IMR-90 (cell line): ENCODE results near the gene POMZP3. TPM values are rescaled to one million over a fixed set of nuclear protein-coding genes. Genes with fewer than 3 reads are reported as not detected.
"Not testable (repeated sequence)": the region's sequence is repeated elsewhere in the genome, so short reads cannot be mapped to it uniquely, and the experiment has no call there.

Experiments used
- ATAC-seq: fragments of 200-7000 bp; cut with Tn5 transposase; 2 replicates; pipeline ENCODE4 v1.9.1; 2020; ENCODE audit warnings: low read depth, mild to moderate bottlenecking, moderate library complexity
- BruUV-seq: library from RNA; stranded (reverse); fragments of 400-500 nt; replicated peaks from 2 replicates; lab custom pipeline; 2021; lab: Mats Ljungman, UMichigan
- CTCF ChIA-PET: fragments of 300-600 bp; formaldehyde crosslinking; extraction: SDS; loops from one replicate; lab custom pipeline; 2021; ENCODE audit warnings: antibody characterized with exemption; lab: Yijun Ruan, JAX
- POLR2A ChIA-PET: fragments of 300-600 bp; sonication (Branson Sonifier 250); formaldehyde crosslinking; loops from one replicate; lab custom pipeline; 2022; ENCODE audit warnings: antibody characterized with exemption; ENCODE audit not compliant: unreplicated experiment; lab: Charles Lee
- DNase-seq: peaks from one replicate; pipeline ENCODE4 v3.0.0; 2013
- H2AFZ ChIP-seq: replicated peaks from 2 replicates; pipeline ENCODE3; 2013; ENCODE audit warnings: low read length, mild to moderate bottlenecking; ENCODE audit not compliant: poor library complexity
- H2AK5ac ChIP-seq: 2 replicates; pipeline ENCODE4 v1.6.1; 2013; ENCODE audit warnings: low read depth, low read length, inconsistent platforms
- H2AK9ac ChIP-seq: replicated peaks from 2 replicates; pipeline ENCODE3; 2013; ENCODE audit warnings: mild to moderate bottlenecking, low read depth, low read length, moderate library complexity; ENCODE audit not compliant: poor library complexity
- H2BK120ac ChIP-seq: 2 replicates; pipeline ENCODE4 v1.6.1; 2013; ENCODE audit warnings: low read depth, low read length, inconsistent platforms
- H2BK15ac ChIP-seq: 3 replicates; pipeline ENCODE4 v1.6.1; 2013; ENCODE audit warnings: low read depth, low read length, inconsistent platforms
- H2BK20ac ChIP-seq: 2 replicates; pipeline ENCODE4 v1.6.1; 2013; ENCODE audit warnings: low read depth, mild to moderate bottlenecking, inconsistent platforms, low read length, moderate library complexity
- H2BK5ac ChIP-seq: 2 replicates; pipeline ENCODE4 v1.6.1; 2013; ENCODE audit warnings: mild to moderate bottlenecking, low read depth, low read length, inconsistent platforms; ENCODE audit not compliant: poor library complexity, severe bottlenecking
- H3K14ac ChIP-seq: replicated peaks from 2 replicates; pipeline ENCODE4 v1.6.1; 2013; ENCODE audit warnings: low read depth, low read length, inconsistent platforms
- H3K18ac ChIP-seq: 2 replicates; pipeline ENCODE4 v1.6.1; 2013; ENCODE audit warnings: low read depth, low read length, control low read depth
- H3K23ac ChIP-seq: 2 replicates; pipeline ENCODE4 v1.6.1; 2013; ENCODE audit warnings: low read depth, low read length, inconsistent platforms
- H3K27ac ChIP-seq: 2 replicates; pipeline ENCODE4 v1.5.1; 2013; ENCODE audit warnings: mild to moderate bottlenecking, control low read depth, low read length; ENCODE audit not compliant: insufficient read depth
- H3K27me3 ChIP-seq: 2 replicates; pipeline ENCODE4 v1.6.1; 2013; ENCODE audit warnings: low read length; ENCODE audit not compliant: control insufficient read depth, insufficient read depth
- H3K36me3 ChIP-seq: 2 replicates; pipeline ENCODE4 v1.6.1; 2013; ENCODE audit warnings: low read length, mixed read lengths; ENCODE audit not compliant: control insufficient read depth, insufficient read depth
- H3K4ac ChIP-seq: 2 replicates; pipeline ENCODE4 v1.6.1; 2013; ENCODE audit warnings: low read depth, low read length, inconsistent platforms
- H3K4me1 ChIP-seq: 2 replicates; pipeline ENCODE4 v1.6.1; 2013; ENCODE audit warnings: low read length, mixed read lengths; ENCODE audit not compliant: control insufficient read depth, insufficient read depth
- H3K4me2 ChIP-seq: 2 replicates; pipeline ENCODE4 v1.6.1; 2013; ENCODE audit warnings: low read depth, mild to moderate bottlenecking, control low read depth, low read length, moderate library complexity
- H3K4me3 ChIP-seq: 2 replicates; pipeline ENCODE4 v1.5.1; 2013; ENCODE audit warnings: low read depth, mild to moderate bottlenecking, control low read depth, low read length, moderate library complexity; ENCODE audit not compliant: insufficient read depth
- H3K56ac ChIP-seq: 2 replicates; pipeline ENCODE4 v1.6.1; 2013; ENCODE audit warnings: low read length, inconsistent platforms; ENCODE audit not compliant: insufficient read depth; ENCODE audit errors: extremely low read depth
- H3K79me1 ChIP-seq, 2 experiments: 2 replicates each; pipeline ENCODE4 v1.6.1; 2013; ENCODE audit warnings: low read length in 2 of 2, inconsistent platforms in 1 of 2, low read depth in 1 of 2
- H3K9ac ChIP-seq: 2 replicates; pipeline ENCODE4 v1.6.1; 2013; ENCODE audit warnings: low read depth, low read length, control low read depth
- H3K9me1 ChIP-seq: 2 replicates; pipeline ENCODE4 v1.6.1; 2013; ENCODE audit warnings: low read length, inconsistent platforms; ENCODE audit not compliant: insufficient read depth
- H3K9me3 ChIP-seq: 2 replicates; pipeline ENCODE4 v1.6.1; 2013; ENCODE audit warnings: low read length; ENCODE audit not compliant: control insufficient read depth, insufficient read depth
- H4K20me1 ChIP-seq: 2 replicates; pipeline ENCODE4 v1.6.1; 2013; ENCODE audit warnings: low read length, inconsistent platforms; ENCODE audit not compliant: insufficient read depth
- H4K5ac ChIP-seq: 2 replicates; pipeline ENCODE4 v1.6.1; 2013; ENCODE audit warnings: mild to moderate bottlenecking, low read depth, low read length, control low read depth
- H4K8ac ChIP-seq, 2 experiments: 2 replicates each; pipeline ENCODE4 v1.6.1; 2013; ENCODE audit warnings: low read depth in 2 of 2, low read length in 2 of 2, control low read depth in 1 of 2, inconsistent platforms in 1 of 2
- H4K91ac ChIP-seq: 2 replicates; pipeline ENCODE4 v1.6.1; 2013; ENCODE audit warnings: low read depth, low read length, inconsistent platforms; ENCODE audit not compliant: insufficient read depth
- WGBS, 2 experiments: methylation state at CpG; one replicate each; pipeline versions ENCODE4 v1.1.5 to v1.1.7; 2013; ENCODE audit warnings: missing lambda C conversion rate in 2 of 2; ENCODE audit not compliant: insufficient read length in 1 of 2; ENCODE audit errors: extremely low coverage in 2 of 2; 5-methylcytosine and 5-hydroxymethylcytosine counted together
- dilution Hi-C: fragments of 300-500 bp; cut with HindIII; formaldehyde crosslinking; loops from one replicate; pipeline ENCODE4 v1.14.3; 2018; ENCODE audit warnings: low sequenced_read_pairs; ENCODE audit not compliant: unreplicated experiment
- in situ Hi-C: fragments of 300-500 bp; cut with MboI; formaldehyde crosslinking; loops from 3 replicates; pipeline ENCODE4 v1.14.3; 2019; ENCODE audit warnings: low sequenced_read_pairs, inconsistent platforms, mixed read lengths
- intact Hi-C: fragments of 100-400 bp; cut with micrococcal nuclease; formaldehyde crosslinking; loops from 2 replicates; pipeline ENCODE4 v1.10.0; 2022
- polyA plus RNA-seq, 3 experiments: library from polyadenylated mRNA; depleted of rRNA; stranded (reverse); fragments of >200 nt; gene quantifications; 2 replicates each; pipeline ENCODE4 v1.2.3, GENCODE V29; 2012; ENCODE audit warnings: low replicate concordance in 1 of 3
- total RNA-seq: library from RNA; depleted of rRNA; stranded (reverse); fragments of >200 nt; gene quantifications from 2 replicates; pipeline ENCODE4 v1.2.3, GENCODE V29; 2012

Gene POMZP3
- total and polyA plus RNA-seq, 2 of the 4 experiments (the other 2 are of a cell fraction): 1.4 to 4.8 TPM

DNA sequence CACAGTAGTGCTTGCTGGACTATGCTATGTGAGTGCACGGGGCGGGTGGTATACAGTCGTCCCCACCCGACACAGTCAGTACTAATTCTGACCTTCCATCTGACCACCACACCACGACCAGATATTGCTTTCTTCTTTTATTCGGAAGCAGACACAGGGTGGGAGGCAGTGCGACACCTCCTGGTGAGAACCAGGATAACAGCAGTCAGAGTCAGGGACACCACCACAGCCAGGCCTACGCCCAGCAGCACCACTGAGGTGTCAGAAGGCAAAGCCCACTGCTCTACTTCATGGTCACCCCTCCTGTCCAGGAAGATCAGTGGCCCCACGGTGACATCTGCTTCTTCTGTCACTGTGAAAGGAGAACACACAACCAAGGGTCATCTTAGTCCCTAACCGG lies 17.2 kb downstream of the POMZP3 start:
- peak; percentile 50 for ATAC-seq
- H3K27me3 ChIP-seq, BruUV-seq, dilution Hi-C loops, intact Hi-C loops, H3K27ac ChIP-seq, H3K9me1 ChIP-seq, DNase-seq, H2AFZ ChIP-seq, H3K9ac ChIP-seq, H2BK120ac ChIP-seq, H3K4ac ChIP-seq, H2AK9ac ChIP-seq, H2AK5ac ChIP-seq, H4K20me1 ChIP-seq, H3K4me2 ChIP-seq, POLR2A ChIA-PET, H4K91ac ChIP-seq, H3K79me1 ChIP-seq, H4K8ac ChIP-seq, H3K36me3 ChIP-seq, H3K56ac ChIP-seq, H3K18ac ChIP-seq, H3K4me3 ChIP-seq, H3K9me3 ChIP-seq, H4K5ac ChIP-seq, in situ Hi-C loops, H3K23ac ChIP-seq, H2BK5ac ChIP-seq, H3K14ac ChIP-seq, CTCF ChIA-PET, H3K4me1 ChIP-seq, H2BK15ac ChIP-seq, H2BK20ac ChIP-seq: not testable (repeated sequence)
- WGBS, 2 experiments: no CpG with 5 or more reads among the region's 10 CpGs

DNA sequence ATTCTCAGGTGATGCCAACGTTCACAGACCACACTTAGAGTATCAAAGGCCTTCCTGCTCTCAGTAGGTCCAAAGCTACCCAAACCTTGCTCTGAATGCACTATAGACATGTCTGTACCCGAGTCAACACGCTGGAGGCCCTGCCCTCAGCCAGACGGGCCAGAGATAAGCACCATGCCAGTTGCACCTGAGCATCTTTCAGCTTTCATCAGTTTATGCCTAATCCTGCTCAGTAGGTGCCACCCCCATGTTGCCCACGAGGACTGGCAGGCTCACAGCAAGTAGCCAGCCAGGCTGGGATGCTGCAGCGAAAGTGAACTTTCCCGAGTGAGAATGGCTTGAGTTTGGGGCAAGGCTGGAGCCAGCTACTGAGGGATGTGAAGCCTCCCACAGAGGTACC lies 18.6 kb downstream of the POMZP3 start:
- ATAC-seq, in situ Hi-C loops: not testable (repeated sequence)

More for the DNA sequence above, 18.6 kb downstream of the POMZP3 start:
- H2BK120ac ChIP-seq, DNase-seq, H3K9me1 ChIP-seq, H2AFZ ChIP-seq, H3K4me1 ChIP-seq, H3K23ac ChIP-seq, H4K91ac ChIP-seq, dilution Hi-C loops, H3K9me3 ChIP-seq, H3K4me2 ChIP-seq, H3K36me3 ChIP-seq, CTCF ChIA-PET, BruUV-seq, H4K8ac ChIP-seq, H3K18ac ChIP-seq, H2AK9ac ChIP-seq, H4K20me1 ChIP-seq, H3K14ac ChIP-seq, H2BK20ac ChIP-seq, intact Hi-C loops, H3K79me1 ChIP-seq, H2BK15ac ChIP-seq, POLR2A ChIA-PET, H3K56ac ChIP-seq, H3K27me3 ChIP-seq, H3K4ac ChIP-seq, H3K4me3 ChIP-seq, H3K9ac ChIP-seq, H4K5ac ChIP-seq, H3K27ac ChIP-seq: not testable (repeated sequence)
- H2AK5ac ChIP-seq: peak overlapping the region; percentile 28; the same call in 1 of the 2 replicates
- WGBS, 2 experiments: 100% methylated on average over 1 of the region's 7 CpGs; no CpG with 5 or more reads in 1 of the 2 experiments
- H2BK5ac ChIP-seq: peak overlapping the region; percentile 13
